NCI-H2107 (cell line): ENCODE data around the gene C16orf87.
"Not testable (repeated sequence)": the region's sequence is repeated elsewhere in the genome, so short reads cannot be mapped to it uniquely, and the experiment has no call there.

Experiments used
- DNase-seq: peaks from one replicate; lab custom pipeline; 2025; lab: John Stamatoyannopoulos, UW

The C16orf87 gene

DNA sequence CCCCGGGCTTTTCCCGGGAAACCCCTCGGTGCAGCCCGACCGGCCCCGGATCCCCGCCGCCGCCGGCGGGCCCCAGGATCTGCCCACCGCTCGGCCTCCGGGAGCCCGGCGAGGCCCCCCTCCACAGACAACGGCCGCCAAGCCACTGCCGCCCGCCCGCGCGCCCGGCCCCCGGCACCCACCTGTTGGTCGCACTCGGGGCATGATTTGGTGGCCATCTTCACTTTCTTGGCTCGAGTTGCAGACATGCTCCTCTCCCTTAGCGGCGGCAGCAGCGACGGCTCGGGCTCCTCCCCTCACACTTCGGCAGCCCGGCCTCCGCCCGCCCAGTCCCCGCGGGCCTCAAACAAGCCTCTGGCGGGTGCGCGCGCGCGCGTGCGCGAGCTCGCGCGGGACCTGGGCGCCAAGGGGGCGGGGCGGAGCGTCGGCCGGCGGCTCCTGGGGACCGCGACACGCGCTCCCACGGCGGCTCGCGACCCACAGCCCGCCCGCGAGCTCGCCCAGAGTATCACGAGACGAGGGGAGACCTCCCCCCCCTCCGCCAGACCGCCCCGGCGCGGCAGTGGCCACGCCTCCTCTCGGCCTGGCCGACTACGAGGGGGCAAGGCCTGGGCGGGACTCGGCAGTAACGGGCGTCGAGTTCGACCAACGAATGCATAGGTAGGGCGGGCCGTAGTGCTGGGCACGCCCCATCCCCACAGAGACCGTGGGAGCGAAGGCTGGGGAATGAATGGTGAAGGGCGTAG, at the start of gene C16orf87:
Gene C16orf87 (minus strand): TSS at position 279 of the 746 bp plus-strand sequence. CDS start 31 bp downstream, at position 248.
- DNase-seq: peak; percentile 90

DNA sequence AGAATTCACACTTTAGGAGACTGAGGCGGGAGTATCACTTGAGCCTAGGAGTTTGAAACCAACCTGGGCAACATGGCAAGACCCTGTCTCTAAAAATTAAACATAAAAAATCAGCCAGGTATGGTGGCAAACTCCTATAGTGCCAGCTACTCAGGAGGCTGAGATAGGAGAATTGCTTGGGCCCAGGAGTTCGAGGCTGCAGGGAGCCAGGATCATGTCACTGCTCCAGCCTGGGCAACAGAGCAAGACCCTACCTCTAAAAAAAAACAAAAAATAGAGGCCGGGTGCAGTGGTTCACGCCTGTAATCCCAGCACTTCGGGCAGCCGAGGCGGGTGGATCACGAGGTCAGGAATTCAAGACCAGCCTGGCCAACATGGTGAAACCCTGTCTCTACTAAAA, 44.3 kb upstream of the C16orf87 start:
- no peak for DNase-seq

- no peak for DNase-seq
Measured at GRCh38 chr16:46873201-46873600, 42.2 kb upstream of the C16orf87 start.

- DNase-seq: no peak
Measured at GRCh38 chr16:46871597-46871996, 40.6 kb upstream of the C16orf87 start.

- DNase-seq: not testable (repeated sequence)
Measured at GRCh38 chr16:46868891-46869290, 37.9 kb upstream of the C16orf87 start.

DNA sequence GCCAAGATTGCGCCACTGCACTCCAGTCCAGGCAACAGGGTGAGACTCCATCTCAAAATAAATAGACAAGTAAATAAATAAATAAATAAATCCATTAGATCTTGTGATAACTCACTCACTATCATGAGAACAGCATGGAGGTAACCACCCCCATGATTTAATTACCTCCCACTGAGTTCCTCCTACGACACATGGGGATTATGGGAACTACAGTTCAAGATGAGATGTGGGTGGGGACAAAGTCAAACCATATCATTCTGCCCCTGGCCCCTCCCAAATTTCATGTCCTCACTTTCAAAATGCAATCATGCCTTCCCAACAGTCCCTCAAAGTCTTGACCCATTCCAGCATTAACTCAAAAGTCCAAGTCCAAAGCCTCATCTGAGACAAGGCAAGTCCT, 36.5 kb upstream of the C16orf87 start:
- not testable (repeated sequence) for DNase-seq

DNA sequence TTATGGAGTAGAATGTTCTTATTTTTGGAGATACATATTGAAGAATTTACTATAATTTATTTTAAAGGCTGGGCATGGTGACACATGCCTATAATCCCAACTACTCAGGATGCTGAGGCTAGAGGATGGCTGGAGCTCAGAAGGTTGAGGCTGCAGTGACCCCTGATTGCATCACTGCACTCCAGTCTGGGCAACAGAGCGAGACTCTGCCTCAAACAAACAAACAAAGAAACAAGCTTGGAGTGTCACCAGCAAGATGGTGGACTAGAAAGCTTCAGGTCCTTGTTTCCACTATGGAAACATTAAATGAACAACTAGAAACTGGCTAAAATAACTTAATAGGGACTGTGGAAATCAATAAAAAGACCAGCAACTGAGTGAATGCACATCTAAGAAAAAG, 35.3 kb upstream of the C16orf87 start:
- no peak for DNase-seq

DNA sequence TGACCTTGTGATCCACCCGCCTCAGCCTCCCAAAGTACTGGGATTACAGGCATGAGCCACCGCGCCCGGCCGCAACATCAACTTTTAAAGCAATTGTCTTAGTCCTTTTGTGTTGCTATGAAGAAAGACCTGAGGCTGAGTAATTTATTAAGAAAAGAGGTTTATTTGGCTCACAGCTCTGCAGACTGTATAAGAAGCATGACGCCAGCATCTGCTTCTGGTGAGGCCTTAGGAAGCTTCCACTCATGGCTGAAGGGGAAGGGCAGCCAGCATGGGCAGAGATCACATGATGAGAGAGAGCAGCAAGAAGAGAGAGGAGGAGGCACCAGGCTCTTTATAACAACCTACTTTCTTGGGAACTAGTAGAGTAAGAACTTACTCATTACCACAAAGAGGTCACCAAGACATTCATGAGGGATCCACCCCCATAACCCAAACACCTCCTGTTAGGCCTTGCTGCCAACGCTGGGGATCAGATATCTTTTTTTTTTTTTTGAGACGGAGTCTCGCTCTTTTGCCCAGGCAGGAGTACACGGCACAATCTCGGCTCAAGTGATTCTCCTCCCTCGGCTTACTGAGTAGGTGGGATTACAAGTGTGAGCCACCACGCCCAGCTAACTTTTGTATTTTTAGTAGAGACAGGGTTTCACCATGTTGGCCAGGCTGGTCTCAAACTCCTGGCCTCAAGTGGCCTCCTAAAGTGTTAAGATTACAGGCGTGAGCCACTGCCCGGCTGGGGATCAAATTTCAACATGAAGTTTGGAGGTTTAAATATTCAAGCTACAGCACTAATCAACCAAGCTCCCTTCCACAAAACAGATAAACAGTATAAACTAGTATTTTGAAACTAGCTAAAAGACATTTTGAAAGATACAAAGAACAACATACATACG, 31.8 kb upstream of the C16orf87 start:
- DNase-seq: no peak

GRCh38 chr16:46859719-46860152, 28.8 kb upstream of the C16orf87 start:
- no peak for DNase-seq

DNA sequence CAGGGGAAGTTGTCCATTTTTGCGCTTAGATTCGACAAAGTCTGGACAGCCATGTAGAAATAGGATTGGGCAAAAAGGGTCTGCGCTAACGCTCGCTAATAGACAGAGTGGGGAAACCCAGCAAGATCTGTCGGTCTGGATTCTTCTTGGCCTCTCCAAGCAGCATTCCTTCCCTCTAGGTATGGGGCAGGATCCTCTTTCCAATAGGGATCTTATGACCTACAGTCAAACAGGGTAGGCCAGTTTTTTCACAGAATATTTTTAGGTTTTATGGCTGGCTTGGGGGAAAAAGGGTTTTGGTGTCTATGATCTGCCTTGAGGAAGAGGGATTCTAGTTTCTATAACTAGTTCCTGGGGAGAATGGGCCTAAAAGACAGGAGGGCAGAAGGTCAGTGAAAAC, 27.2 kb upstream of the C16orf87 start:
- DNase-seq: no peak

GRCh38 chr16:46857368-46857945, 26.5 kb upstream of the C16orf87 start:
- peak; percentile 26 for DNase-seq

GRCh38 chr16:46855389-46855788, 24.4 kb upstream of the C16orf87 start:
- no peak for DNase-seq

- no peak for DNase-seq
Measured at GRCh38 chr16:46854846-46855245, 23.9 kb upstream of the C16orf87 start.

- DNase-seq: peak; percentile 59
Measured at GRCh38 chr16:46853713-46854443, 22.9 kb upstream of the C16orf87 start.

- DNase-seq: no peak
Measured at GRCh38 chr16:46852130-46852529, 21.1 kb upstream of the C16orf87 start.

DNA sequence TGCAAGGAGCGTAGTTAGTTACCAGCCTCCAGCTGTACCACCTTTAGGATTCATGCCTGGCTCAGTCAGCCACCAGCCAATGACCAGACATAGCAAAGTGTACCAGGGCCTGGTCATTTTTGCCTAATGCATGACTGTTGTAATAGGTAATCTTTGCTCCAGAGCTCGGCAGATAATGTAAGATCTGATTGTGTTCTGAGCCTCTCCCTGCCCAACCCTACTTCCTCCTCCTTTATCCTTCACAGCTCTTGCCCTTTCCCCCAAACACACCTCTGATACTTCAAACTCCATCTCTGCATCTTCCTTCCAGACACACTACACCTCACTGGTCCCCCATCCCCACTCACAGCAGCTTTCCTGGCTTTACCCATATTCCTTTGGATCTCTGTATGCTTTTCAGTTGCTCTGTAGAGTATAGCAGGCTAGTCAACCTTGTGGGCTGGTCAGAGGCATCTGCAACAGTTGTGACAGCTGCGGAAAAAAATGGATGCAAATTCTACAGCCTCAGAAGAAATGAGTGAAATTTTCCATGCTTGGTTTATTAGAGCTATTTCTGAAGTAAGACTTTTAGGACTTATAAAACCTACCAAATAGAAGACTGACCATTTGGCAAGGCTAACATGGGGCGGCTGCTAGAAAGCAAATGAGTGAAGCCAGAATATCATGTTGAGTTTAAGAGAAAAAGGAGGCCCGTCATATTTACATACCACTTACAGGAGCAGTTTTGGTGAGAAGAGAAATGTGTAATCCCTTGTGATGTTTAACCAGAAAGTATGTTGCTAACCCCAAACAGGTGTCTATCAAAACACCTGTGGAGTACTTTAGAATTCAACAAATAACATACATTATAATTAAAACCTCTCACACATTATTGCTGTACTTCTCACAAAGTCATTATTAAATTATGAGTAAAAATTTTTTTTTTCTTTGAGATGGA, 19.9 kb upstream of the C16orf87 start:
- no peak for DNase-seq

DNA sequence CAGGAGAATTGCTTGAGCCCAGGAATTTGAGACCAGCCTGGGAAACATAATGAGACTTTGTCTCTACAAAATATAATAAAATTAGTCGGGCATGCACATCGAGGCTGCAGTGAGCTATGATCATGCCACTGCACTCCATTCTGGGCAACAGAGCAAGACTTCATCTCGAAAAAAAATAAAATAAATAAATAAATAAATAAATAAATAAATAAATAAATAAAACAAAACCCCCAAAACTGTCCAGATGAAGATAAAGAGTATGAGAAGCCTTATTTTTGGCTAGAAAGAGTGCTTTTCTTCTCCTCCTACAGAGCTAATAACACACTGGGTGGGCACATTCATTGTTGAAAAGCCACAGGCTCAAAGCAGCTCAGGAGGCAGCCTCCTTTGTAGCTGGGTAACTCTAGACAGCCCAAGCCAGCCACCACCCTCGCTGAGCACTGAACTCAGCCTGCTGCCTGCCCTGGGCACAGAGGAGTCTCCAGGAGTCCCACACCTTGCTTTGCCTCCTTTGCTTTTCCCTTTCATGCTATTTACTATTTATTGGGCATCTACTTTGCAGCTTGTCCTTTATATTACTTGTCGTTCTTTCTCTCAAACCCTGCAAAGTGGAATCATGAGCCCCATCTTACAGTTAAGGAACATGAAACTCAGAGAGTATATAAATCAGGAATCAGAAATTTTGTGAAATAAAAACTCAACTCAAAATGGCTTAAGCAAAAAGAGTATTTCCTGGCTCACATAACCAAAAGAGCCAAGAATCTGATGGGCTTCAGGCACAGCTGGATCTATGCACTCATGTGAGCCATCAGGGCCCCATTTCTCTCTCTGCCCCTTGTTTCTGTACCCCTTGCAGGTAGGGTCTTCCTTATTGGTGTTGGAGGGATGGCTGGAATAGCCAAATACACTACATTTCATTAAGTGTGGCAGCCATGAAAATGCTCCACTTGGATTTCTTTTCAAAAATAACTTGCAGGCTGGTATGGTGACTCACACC, 18.1 kb upstream of the C16orf87 start:
- no peak for DNase-seq

- no peak for DNase-seq
Measured at GRCh38 chr16:46845952-46846351, 15.0 kb upstream of the C16orf87 start.

- DNase-seq: no peak
Measured at GRCh38 chr16:46844771-46845170, 13.8 kb upstream of the C16orf87 start.
